HG03159 (cell line): ENCODE data around the gene RBM39.
"Not testable (repeated sequence)": the region's sequence is repeated elsewhere in the genome, so short reads cannot be mapped to it uniquely, and the experiment has no call there.

Experiments used
- ATAC-seq: cut with Tn5 transposase; IDR thresholded peaks from one replicate; pipeline ENCODE4 v1.9.1; 2021; ENCODE audit warnings: mild to moderate bottlenecking, moderate library complexity; ENCODE audit not compliant: unreplicated experiment

Gene RBM39

DNA sequence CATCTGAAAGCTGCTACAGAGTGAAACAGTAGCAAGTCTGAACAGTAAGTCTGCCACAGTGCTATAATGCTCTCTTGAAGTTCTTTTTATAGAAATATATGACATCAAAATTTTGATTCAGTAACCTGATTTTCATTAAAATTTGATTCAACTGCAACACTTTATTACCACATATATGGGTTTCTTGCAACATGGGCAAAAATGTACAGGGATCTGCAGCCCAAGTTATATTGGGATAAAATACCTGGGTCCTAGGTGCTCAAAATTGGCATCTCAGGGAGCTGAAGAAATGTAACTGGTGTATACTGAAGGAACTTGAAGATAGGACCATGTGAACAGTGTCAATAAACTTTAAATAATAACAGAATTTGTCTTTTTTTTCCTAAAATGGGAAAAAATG is 32.0 kb downstream of the RBM39 start:
- ATAC-seq, result no peak

DNA sequence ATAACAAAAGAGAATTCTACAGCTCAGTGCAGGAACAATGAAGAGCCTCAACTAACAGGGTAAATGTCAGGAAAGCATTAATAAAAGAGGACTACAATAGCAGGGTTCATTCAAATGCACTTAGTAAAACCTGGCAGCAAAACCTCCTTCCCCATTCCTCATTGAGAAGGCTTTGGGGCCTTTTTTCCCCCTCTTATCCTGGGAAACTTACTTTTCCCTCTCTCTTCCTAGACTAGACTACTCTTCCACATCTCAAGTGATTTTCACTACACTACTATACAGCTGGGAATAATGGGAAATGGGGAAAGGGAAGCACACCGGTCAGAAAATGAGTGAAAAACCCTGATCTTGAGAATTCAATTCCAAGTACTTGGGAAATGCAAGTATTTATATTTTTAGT is 32.8 kb downstream of the RBM39 start:
- ATAC-seq, result no peak

DNA sequence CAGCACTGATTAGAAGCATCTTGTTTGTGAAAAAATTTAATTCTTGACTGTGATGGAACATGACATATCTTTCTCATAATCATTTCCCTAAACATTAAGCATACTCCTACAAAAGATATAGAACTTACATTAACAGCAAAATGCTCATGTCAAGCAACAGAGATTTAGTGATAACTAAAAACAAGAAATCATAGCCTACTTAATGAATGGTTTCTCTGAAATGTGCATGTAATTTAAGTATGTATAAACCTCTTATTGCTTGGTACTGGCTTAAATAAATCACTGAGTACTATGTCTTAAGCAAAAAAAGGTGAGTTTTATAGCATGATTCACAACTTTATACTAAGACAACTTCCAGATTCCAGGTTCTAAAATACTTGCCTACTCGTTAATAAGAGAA is 33.6 kb downstream of the RBM39 start:
- no peak for ATAC-seq

- ATAC-seq, result not testable (repeated sequence)
Observed at GRCh38 chr20:35706591-35707529, 35.2 kb downstream of the RBM39 start.

- not testable (repeated sequence) for ATAC-seq
Observed at GRCh38 chr20:35705894-35706293, 36.2 kb downstream of the RBM39 start.

- ATAC-seq, result no peak
Observed at GRCh38 chr20:35704514-35705261, 37.4 kb downstream of the RBM39 start.

DNA sequence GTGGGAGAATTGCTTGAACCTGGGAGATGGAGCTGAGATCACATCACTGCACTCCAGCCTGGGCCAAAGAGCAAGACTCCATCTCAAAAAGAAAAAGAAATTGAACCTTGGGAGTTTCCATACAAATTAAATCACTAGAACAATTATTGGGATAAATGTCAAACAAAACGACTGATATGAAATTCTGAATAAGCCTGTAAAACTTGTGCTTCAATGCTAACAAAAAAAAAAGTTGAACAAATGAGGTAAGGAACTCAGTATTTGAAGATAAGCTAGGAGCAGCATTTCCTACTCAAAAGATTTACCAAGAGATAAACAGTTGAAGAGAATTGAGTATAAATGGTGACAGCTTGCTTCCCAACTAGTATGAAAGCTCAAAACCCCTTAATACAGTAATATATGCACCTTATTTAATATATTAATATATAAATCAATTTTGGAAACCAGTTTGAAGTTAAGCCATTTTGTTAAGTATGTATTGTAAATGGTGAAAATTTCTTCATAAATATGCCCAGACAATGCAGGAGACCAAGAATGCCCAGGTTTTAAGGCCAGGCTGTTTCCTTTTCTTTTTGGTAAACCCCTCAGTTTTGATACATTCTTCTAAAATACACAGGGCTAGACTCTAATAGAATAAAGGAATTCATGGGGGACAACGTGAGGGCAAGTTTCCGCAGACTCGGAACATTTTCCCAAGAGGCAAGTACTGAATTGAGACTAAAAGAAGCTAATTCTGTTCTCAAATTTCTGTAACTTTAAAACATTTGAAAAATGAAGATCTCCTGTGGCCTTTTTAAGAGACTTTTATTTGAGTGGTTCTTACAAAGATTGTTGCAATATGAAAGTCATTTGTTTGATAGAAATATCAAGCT is 39.0 kb downstream of the RBM39 start:
- ATAC-seq, result no peak

DNA sequence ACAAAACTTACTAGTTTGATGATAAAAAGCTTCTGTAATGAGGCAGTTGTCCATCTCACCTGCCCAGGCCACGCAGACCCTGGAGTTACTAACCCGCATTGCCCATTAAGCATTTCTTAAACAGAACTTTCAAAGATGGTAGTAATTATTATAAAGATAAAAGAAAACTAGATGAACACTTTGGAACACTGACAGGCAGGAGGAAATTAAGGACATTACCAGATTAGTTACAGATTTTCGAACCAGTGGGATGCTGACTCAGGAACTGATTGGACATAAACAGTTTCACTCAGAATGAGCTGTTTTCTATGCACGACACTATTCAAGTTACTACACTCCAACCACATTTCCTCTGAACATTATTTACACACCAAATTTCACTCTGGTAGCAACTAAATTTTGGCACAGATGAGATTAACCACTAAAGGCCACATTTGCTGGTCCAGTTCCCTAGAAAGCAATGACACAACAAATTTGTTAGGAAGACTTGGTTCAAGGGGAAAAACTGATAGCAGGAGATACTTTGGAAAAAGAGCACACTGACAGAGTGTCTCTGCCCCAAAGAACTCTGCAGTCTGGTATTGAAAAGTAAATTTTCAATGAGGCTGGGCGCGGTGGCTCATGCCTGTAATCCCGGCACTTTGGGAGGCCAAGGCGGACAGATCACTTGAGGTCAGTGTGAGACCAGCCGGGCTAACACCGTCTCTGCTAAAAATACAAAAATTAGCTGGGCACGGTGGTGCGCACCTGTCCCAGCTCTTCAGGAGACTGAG is 39.8 kb downstream of the RBM39 start:
- ATAC-seq, result no peak

- no peak for ATAC-seq
Observed at GRCh38 chr20:35700625-35701148, 41.4 kb downstream of the RBM39 start.

- no peak for ATAC-seq
Observed at GRCh38 chr20:35699957-35700624, 42.0 kb downstream of the RBM39 start.

DNA sequence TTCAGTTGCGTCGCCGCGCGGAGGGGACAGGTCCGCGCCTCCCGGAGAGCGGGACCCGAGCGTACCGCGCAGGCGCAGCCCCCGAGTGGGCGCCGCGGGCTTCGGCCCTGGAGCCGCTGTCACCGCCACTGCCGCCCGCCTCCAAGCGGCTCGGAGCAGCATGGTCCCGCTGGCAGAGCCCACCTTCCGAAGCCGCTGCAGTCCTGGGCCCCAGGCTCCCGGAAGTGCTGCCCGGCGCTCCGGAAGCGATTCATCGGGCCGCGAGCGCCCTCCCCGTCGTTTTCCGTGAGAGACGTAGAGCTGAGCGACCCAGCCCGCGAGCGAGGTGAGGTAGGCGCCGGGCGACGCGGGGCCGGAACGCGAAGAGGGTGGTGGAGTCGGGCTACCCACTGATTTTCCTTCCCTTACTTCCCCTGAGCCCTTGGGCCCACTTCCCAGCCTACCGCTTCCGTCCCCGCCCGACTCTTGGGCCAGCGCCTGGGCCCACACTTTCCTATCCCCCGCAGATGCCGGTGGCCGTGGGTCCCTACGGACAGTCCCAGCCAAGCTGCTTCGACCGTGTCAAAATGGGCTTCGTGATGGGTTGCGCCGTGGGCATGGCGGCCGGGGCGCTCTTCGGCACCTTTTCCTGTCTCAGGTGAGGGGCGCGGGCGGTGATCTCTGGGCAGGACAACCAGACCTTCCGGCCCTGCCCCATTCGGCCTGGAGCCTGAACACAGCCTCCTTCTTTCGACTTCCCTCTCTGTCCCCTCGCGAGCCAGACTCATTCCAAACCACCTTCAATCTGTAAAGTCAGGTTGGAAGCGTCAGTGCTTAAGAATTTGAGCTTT is 42.7 kb downstream of the RBM39 start, which contains the start of the genes NFS1 and ROMO1:
Gene NFS1 (minus strand): TSS at position 226 of the 830 bp plus-strand sequence. CDS start 64 bp downstream, at position 162.
Gene ROMO1 (plus strand): TSS at position 279 of the 830 bp plus-strand sequence. CDS start 228 bp downstream, at position 507.
- ATAC-seq, result peak; percentile 73

- ATAC-seq, result peak; percentile 12
Observed at GRCh38 chr20:35698298-35699126, 43.5 kb downstream of the RBM39 start.

DNA sequence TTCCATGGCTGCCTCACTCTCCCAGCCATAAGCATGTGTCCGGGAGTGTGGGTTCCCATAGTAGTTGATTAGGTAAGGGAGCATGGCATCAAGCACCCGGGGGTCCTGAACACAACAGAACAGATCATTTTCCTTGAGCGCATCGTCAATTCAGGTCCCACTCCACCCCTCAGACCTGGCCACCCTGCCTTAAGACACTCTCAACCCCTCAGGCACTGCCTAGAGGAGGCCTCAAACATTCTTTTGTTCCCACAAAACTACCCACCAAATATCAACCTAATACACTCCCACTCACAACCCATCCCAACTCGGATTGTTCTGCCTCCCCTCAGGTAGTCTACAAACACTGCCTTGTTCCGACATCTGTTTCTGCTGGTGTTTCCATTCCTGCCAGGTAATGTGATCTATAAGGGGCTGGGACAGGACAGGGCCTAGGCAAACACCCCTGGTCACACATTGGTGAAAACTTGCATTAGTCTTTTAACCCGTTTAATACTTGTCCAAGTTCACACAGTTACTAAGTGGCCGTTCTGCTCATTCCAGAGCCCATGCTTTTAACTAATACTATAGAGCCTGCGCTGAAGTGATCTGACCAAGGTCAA is 44.3 kb downstream of the RBM39 start:
- ATAC-seq, result no peak

DNA sequence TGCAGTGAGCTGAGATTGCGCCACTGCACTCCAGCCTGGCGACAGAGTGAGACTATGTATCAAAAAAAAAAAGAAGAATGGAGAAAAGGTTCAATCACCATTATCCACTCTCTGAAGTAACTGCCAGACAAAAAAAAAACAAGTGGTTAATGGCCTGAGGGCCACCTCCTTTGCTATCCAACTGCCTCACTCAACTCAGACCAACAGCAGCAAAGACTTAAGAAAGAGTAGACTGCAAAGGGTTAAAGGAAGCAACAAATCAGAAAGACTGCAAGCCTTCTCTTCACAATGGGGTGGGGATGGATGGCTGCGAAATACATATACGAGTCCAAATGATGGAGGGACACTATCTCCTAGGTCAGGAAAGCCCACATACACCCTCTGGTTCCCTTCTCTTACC is 46.1 kb downstream of the RBM39 start:
- no peak for ATAC-seq

DNA sequence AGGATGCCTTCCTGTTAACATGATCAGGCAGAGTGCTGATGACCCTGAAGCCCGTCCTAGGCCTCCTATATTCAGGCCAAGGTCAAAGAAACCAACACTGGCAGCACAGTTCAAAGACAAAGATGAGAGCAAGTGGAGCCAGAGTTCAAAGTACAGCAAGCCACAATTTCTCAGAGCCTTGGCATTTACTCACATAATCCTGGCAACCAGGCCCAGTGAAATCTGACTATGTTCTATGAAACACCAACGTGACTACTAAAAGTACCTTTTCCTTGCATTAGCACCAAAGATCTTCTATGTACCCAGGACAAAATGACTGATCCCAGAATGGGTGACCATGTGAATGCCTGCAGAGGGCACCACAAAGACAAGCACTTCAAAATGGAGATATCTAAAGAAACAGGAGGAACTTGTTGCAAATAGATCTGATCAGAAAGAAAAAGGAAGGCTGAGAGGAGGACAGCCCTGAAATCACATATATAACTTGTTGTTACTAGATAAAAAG is 46.8 kb downstream of the RBM39 start:
- no peak for ATAC-seq

DNA sequence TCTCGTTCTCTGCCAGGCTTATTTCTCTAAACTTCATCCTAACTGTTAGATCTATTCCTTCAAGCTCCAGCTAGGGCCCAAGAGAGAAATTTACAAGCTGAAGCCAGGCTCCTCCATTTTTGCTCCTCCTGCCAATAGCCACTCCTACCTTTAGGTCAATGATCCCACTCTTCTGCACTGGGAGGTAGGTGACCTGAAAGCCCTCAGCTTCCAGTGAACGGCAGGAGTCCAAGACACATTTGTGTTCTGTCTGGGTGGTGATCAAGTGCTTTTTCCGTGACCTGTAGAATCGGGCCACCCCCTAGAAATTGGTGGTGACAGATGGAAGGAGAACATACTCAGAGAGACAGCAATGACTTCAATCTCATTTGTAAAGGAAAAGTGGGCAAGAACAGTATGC is 51.8 kb downstream of the RBM39 start:
- ATAC-seq, result no peak

DNA sequence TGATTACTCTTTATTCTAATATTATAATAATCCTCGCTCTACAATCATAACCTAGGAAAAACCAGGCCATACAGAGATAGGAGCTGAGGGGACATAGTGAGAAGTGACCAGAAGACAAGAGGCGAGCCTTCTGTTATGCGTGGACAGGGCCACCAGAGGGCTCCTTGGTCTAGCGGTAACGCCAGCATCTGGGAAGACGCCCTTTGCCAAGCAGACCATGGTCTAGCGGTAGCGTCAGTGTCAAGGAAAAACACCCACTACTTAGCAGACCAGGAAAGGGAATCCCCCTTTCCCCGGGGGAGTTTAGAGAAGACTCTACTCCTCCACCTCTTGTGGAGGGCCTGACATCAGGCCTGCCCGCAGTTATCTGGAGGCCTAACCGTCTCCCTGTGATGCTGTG is 55.2 kb downstream of the RBM39 start:
- ATAC-seq, result not testable (repeated sequence)
